HG03139 (cell line): ENCODE measurements around the gene B4GALT4.
"Not testable (repeated sequence)": the region's sequence is repeated elsewhere in the genome, so short reads cannot be mapped to it uniquely, and the experiment has no call there.

ENCODE experiments used
- ATAC-seq: cut with Tn5 transposase; IDR thresholded peaks from one replicate; pipeline ENCODE4 v1.9.1; 2021; ENCODE audit not compliant: unreplicated experiment

The B4GALT4 gene

DNA sequence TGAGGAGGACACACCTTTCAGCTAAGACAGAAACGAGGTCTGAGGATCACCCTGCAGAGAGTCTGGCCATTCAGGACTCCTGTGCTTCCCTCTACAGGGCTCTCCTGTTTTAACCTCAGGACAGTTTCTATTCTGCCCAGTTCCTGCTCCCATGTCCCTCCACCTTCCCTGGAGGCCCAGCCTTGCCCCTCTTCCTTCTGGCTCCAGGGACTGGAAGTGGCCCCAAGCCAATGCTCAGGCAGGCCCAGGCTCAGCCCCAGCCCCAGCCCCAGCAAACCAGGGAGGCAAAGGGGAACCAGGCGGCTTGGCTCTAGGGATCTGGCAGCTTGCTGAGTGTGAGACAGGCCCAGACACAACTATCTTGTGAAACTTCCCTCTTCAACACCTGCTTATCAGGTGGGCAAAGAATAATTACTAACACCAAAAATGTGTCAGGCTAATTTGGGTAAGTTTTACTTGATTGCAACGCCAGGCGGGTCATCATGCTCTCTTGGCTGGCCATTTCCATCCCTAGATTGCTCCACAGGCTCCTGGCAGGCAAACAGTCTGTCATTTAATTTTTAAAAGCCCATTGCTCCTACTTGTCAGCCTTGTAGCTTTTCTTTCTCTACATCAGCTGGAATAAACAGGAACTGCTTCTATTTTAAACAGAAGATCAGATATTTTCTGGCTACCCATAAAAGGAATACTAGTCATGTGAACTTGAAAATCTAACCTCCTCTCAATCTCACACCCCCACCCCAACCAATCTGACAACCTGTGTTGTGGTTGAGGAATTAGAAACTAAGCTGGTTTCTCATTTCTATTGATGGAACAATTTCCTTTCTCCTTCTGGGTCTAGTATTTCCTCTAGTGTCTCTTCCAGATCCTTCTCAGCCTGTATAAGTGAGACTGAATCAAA lies 33.8 kb downstream of the B4GALT4 start:
- no peak for ATAC-seq

DNA sequence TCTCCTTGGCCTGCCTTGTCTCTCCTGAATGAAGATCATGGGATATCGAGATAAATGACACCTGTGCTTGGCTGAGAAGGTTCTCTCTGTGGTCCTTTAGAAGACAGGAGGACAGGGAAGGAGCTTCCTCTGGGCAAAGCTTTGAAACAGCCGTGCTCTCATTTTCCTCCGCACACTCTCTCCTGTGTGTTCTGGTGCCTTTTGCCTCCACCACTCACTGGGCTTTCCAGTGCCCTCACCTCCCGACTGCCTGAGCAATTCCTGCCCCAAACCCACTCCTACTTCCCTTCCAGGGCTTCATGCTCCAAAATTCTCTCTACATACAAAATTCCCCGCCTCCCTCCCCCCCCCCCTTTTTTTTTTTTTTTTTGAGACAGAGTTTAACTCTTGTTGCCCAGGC lies 35.0 kb downstream of the B4GALT4 start:
- ATAC-seq: no peak

DNA sequence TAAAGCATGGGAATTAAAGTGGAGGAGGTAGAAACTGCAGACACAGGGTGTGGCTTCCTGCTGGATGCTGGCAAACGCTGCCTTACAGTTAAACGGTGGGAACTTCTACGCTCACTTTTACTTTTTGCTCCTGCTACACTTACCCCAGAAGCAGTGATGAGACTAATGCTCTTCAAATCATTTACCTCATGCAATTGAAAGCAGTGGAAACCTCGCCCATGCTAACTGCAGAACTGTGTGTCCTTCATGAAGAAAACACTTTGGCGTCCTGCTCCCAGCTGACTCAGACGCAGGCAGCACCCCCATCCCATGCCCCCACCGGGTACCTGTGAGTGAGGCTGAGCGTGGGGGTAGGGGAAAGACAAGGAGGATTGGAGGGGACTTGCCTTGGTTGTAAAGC lies 35.5 kb downstream of the B4GALT4 start:
- no peak for ATAC-seq

DNA sequence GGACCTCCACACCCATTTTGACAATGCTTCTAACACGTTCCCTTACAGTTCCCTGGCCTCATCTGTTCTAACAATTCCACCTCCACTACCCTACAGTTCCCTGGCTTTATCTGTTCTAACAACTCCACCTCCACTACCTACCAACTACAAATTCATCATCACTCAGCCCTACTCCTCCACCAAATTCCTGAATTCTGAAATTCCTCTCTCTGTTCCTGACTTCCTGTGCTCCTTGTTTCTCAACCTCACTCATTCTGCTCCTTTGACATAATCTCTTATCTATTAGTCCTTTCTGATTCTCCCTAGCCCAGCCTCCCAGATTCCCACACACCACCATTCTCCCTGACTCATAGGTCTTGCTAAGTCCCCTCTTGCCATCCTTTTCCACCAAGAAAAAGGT lies 44.8 kb downstream of the B4GALT4 start:
- ATAC-seq: no peak

DNA sequence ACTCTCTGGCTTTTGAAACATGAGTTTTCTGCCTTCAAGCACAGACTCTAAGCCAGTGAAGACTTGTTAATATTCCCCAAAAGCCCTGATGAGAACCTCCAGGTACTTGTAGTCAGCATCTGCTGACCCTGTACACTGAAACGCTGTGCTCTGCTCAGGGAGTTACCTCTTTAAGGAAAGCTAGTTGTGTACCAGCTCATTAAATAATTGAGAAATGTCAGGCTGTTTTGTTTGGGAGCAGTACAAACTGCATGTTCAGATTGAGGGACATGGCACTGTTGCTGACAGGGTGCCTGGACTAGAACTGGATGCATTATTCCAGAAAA lies 45.6 kb downstream of the B4GALT4 start:
- ATAC-seq: no peak

DNA sequence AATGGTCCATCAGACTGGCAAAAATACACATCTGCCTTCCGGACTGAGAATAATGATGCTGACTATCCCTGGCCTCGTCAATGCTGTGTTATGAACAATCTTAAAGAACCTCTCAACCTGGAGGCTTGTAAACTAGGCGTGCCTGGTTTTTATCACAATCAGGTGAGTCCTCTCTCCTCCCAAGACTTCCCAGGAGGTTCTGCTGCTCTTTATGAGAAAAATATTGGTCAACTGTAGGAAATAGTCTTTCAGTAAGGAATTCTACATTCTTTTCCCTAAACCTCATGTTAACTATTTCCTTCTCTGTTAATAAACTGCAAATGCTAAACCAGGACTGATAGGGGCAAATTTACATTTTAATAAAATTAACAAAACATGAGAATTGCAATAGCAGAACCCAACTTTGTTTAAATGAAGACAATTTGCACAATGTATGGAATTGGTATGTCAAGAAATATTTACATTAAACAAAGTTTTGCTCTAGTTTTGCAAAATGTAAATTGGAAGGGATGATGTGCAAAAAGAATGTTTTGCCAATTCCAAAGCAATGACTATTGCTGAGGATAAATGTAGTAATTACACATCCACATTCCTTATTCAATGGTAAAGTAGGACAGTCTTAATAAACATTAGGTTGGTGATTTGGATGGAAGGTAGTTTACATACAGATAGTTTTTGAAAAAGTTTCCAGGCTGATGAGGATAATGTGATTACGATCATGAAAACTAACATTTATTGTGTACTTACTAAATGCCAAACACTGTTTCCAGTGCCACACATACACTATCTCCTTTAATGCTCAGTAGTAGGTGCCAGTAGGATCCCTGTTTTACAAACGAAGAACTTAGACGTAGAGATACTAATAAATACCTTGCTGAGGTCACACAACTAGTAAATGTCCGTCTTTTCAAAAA lies 46.2 kb downstream of the B4GALT4 start:
- no peak for ATAC-seq

DNA sequence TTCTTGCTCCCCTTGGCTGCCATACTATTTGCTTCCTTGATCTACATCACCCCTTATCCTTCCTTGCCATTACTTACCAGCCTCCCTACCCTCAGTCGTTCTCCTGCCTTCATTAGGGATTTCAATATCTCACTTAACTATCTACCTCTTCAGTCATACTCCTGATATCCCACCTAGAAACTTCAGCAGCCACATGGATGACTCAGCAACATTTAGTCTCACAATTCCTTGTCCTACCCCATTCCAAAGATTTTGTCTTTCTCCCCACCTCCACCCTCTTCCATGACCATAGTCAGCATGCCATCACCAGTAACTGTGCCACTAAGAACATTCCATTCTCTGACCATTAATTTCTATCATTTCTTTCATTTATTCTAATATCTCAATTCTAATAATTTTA lies 48.9 kb downstream of the B4GALT4 start:
- ATAC-seq: no peak

DNA sequence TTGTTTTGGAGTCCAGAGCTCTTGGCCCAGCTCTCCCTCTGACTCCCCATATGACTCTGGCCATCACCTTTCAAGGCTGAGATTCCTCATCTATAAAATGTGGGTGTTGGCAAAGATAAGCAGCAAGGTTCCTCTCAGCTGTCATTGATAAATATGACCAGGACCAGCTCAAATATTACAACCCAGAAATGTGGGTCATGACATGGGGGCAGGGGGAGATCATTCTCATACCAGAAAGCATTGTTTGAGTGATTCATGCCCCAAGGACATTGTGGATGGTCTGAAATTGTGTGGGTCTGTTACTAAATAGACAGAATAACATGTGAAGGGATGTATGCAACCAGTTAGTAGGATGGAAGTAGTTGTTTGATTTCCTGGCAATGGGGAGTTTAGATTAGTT lies 53.4 kb downstream of the B4GALT4 start:
- ATAC-seq: no peak

DNA sequence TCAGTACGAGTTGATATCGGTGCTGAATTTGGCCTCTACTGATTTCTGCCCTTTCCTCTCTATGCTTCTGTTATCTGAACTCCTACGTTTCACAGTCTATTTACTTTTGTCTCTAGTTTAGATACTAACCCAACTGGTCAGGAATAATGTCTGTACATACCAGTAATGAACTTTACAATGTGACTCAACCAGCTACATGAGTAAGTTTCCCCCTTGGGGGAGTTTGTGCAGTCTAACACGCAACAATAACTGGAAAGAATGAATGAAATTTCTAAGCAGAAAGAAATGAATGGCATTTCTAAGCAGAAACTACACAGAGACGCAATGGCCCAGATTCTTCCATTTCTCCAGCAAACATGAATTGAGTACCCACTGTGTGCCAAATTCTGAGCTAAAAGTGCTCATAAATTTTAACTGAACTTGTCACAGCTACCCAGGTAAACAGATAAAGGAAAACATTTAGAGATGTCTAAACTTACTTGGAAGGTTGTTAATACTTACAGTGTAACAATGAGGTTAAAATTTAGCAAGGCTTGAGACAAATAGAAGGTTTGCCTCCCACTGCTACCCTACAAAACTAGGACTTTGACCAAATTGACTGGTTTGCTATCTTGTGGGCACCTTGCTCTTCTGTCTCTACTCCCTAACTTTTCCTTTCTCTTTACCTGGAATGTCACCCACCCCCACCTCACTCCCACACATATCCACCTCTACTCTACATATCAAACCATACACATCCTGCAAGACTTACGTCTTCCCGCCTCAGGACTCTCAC lies 55.7 kb downstream of the B4GALT4 start:
- no peak for ATAC-seq

DNA sequence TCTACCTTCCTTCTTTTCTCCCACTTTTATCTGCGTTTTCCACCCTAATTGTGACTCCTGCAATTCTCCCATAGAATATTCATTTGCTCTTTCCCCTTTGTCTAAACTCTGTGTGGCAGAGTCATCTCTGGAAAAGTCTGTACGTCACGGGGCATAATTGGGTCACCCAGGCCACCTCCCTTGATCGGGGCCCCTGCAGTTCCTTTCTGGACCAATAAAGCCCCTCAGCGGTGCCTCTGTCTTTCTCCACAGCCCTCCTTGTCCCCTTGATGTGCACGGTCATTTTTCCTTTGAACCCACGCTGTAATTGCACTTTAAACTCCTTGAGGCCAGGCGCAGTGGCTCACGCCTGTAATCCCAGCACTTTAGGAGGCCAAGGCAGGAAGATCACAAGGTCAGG lies 56.6 kb downstream of the B4GALT4 start:
- ATAC-seq: no peak

DNA sequence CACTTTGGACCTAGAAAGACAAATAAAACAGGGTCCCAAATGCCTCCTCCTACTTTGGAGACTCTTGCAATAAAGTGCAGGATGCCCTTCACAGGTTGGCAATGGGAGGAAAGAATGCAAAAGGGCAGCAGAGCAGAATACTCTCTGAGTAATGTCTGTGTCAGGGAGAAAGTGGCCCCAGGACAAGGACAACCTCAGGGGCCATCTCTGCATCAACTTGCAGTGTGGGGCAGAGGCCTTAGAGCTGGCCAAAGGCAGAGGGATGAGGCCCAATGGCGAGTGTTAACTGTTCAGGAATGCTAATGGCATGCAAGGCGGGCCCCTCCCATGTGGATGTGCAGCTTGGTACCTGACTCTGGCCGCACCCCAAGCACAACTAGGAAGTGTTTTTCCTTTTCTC lies 58.9 kb downstream of the B4GALT4 start:
- ATAC-seq: no peak

DNA sequence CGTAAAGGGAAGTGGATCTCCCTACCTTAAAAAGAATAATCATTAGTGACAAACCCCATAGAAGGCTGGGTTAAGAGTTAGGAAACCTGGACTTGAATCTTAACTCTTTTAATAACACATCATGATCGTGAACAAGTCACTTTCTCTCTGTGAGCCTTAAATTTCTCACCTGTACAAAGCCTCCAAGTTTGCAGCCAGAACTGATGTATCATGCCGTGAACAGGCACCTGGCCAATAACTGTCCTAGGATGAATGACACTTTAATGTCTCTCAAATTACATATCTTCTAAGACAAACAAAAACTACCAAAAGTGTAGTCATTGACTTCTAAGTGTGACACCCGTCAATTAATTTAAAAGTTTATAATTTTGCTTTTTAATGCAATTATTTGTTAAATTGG lies 63.4 kb downstream of the B4GALT4 start:
- no peak for ATAC-seq

DNA sequence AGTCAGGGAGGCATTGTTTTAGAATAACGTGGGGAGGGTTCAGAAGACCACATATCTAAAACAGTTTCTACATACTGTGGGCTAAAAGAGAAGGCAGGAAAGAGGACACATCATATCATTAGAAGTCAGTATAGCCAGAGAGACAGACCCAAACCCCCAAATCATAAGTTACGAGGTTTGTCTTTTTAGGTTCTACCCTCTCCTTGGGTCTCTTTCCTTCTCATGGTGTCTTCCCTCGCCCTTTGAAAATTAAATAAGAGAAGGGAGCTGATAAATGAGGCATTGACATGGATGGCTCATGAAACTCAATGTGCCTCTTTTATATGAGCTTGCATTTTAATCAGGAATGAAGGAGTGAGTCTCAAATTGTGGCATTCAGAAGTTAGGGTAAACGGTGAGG lies 63.9 kb downstream of the B4GALT4 start:
- no peak for ATAC-seq

DNA sequence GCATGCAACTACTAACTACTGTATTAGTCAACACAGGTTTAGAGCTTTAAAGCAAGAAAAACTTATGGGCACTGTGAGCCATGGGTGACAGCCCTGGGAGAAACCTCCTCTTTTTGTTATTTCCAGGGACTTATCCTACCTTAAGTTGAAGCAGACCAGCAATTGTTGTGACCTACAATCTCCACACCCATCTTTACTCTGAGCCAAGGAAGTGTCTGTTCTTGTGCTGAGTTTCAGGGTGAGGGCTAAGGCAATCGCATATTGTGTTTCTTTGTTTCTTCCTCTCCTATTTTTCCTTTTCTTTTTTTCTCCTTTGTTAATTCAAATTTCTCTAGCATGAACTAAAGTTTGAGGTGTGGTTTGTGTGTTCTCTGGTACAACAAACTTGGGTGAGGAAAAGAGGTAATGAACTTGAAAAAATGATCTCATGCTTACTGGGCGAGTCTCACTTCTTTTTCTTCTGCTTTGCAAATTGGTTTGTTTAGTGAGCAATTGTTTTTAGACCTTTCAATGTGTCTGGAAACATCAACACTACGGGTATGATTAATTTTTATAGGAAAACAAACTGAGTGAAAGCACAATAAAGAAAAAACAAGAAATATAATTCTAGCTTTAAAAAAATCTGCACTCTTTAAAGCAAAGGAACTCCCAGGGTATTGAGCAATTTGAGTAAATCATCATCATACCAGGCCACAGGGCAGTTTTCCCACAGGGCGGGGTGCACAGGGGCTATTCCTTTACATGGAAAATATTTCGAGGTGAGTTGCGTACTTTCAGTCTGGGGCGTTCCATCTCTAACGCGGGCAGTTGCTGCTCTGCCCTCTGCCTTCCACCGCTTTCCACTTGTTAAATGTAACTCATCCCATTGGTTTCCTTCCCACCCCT lies 64.6 kb downstream of the B4GALT4 start:
- no peak for ATAC-seq

DNA sequence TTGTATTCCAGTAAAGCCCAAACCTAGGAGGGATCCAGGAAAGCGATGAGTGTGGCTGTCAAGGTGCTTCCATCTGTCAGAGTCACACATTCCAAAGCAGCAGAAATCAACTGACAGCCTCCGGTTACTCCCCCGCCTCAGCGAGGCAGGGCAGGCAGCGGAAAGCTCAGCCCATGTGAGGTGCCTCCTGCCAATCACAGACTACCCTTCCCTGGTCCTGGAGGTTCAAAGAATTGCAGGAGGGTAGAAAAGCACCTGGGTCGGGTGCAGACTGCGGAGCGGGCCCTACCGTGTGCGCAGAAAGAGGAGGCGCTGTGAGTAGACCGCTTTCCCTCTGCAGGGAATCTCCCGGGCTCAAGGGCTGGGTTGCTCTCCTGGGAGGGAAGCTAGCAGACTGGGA lies 67.4 kb downstream of the B4GALT4 start, which contains the start of gene UPK1B:
UPK1B (plus strand) TSS at position 274 of the 400 bp plus-strand sequence. CDS start 13,144 bp downstream, outside the sequence.
- no peak for ATAC-seq

DNA sequence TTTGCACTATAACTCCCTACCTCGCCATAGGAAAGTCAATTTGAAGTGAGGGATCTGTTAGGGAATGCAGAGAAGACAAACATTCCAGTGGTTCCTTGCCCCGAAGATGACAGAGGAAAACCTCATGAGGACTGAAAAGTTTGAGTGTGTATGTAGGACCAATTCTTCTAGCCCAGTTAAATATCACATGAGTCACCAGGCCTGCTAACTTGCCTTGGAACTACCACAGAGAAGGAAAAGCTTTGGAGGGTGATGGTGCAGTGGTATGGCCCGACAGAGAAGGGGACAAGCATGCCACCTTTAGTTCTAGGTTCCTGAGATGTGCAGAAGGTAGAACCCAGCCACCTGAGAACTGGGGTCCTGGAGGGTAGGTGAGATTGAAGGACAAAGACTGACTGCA lies 69.9 kb downstream of the B4GALT4 start:
- no peak for ATAC-seq

DNA sequence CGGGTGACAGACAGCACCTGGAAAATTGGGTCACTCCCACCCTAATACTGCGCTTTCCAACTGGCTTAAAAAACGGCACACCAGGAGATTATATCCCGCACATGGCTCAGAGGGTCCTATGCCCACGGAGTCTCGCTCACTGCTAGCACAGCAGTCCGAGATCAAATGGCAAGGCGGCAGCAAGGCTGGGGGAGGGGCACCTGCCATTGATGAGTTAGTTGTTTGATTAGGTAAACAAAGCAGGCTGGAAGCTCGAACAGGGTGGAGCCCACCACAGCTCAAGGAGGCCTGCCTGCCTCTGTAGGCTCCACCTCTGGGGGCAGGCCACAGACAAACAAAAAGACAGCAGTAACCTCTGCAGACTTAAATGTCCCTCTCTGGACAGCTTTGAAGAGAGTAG lies 75.9 kb downstream of the B4GALT4 start:
- ATAC-seq: not testable (repeated sequence)
